WTC11 (cell line): ENCODE data around the gene RPS6KA2. TPM values are rescaled to one million over a fixed set of nuclear protein-coding genes. Genes with fewer than 3 reads are reported as not detected.

Experiments
- ATAC-seq: fragments of 200-7000 bp; cut with Tn5 transposase; 2 replicates; pipeline ENCODE4 v1.10.0; 2021; ENCODE audit warnings: mild to moderate bottlenecking, moderate library complexity
- CTCF ChIA-PET: fragments of 300-600 bp; sonication (Branson Sonifier 250); formaldehyde crosslinking; loops from one replicate; lab custom pipeline; 2021; ENCODE audit warnings: antibody characterized with exemption; lab: Charles Lee
- POLR2A ChIA-PET: fragments of 350-600 bp; sonication (Branson Sonifier 250); formaldehyde crosslinking; loops from one replicate; lab custom pipeline; 2021; ENCODE audit warnings: antibody characterized with exemption; lab: Charles Lee
- DNase-seq: peaks from one replicate; pipeline ENCODE4 v3.0.0; 2021; ENCODE audit warnings: low spot score
- H3K27ac Mint-ChIP-seq: 2 replicates; pipeline ENCODE4 v1.8.0; 2021; ENCODE audit warnings: mixed read lengths
- H3K27me3 Mint-ChIP-seq: 2 replicates; pipeline ENCODE4 v1.8.0; 2021; ENCODE audit warnings: low read depth, mild to moderate bottlenecking, moderate library complexity, mixed read lengths
- H3K36me3 Mint-ChIP-seq: 2 replicates; pipeline ENCODE4 v1.8.0; 2021; ENCODE audit warnings: mixed read lengths
- H3K4me1 Mint-ChIP-seq: 2 replicates; pipeline ENCODE4 v1.8.0; 2022; ENCODE audit warnings: mixed read lengths
- H3K4me3 Mint-ChIP-seq: 2 replicates; pipeline ENCODE4 v1.8.0; 2021; ENCODE audit warnings: mild to moderate bottlenecking, moderate library complexity, mixed read lengths
- H3K9me3 Mint-ChIP-seq: 2 replicates; pipeline ENCODE4 v1.8.0; 2021; ENCODE audit warnings: mixed read lengths
- ARID4B ChIP-seq: sonication (generic); formaldehyde crosslinking; IDR thresholded peaks from 2 replicates; pipeline ENCODE4 v1.8.0; 2023; ENCODE audit warnings: missing genetic modification reagents, mild to moderate bottlenecking, borderline replicate concordance
- ATF3 ChIP-seq: sonication (generic); formaldehyde crosslinking; conservative IDR thresholded peaks from 2 replicates; pipeline ENCODE4 v1.8.1; 2022; ENCODE audit warnings: mild to moderate bottlenecking, missing genetic modification reagents
- CREB1 ChIP-seq: sonication (generic); formaldehyde crosslinking; IDR thresholded peaks from 2 replicates; pipeline ENCODE4 v1.8.0; 2023; ENCODE audit warnings: mild to moderate bottlenecking, missing genetic modification reagents
- E2F4 ChIP-seq: sonication (generic); formaldehyde crosslinking; IDR thresholded peaks from 2 replicates; pipeline ENCODE4 v1.8.1; 2022; ENCODE audit warnings: low read depth, mild to moderate bottlenecking, moderate library complexity, missing genetic modification reagents, borderline replicate concordance
- GABPB1 ChIP-seq: sonication (generic); formaldehyde crosslinking; IDR thresholded peaks from 2 replicates; pipeline ENCODE4 v1.8.1; 2023; ENCODE audit warnings: mild to moderate bottlenecking, missing genetic modification reagents
- GTF2I ChIP-seq: fragments of 250-450 bp; sonication (Bioruptor Pico); conservative IDR thresholded peaks from 2 replicates; pipeline ENCODE4 v1.4.0; 2021; ENCODE audit warnings: mild to moderate bottlenecking
- IRF1 ChIP-seq: sonication (generic); formaldehyde crosslinking; IDR thresholded peaks from 2 replicates; pipeline ENCODE4 v1.8.0; 2023; ENCODE audit warnings: missing genetic modification reagents
- MLX ChIP-seq: sonication (generic); formaldehyde crosslinking; IDR thresholded peaks from 2 replicates; pipeline ENCODE4 v1.8.1; 2023; ENCODE audit warnings: mild to moderate bottlenecking, missing genetic modification reagents, moderate library complexity
- NFATC4 ChIP-seq: fragments of 250-450 bp; sonication (Bioruptor Pico); IDR thresholded peaks from 2 replicates; pipeline ENCODE4 v1.9.0; 2021; ENCODE audit warnings: mild to moderate bottlenecking
- NFYB ChIP-seq: sonication (generic); formaldehyde crosslinking; conservative IDR thresholded peaks from 2 replicates; pipeline ENCODE4 v1.8.0; 2022; ENCODE audit warnings: low read depth, missing genetic modification reagents
- OVOL2 ChIP-seq: fragments of 250-450 bp; sonication (Bioruptor Pico); IDR thresholded peaks from 2 replicates; pipeline ENCODE4 v1.9.0; 2021; ENCODE audit warnings: mild to moderate bottlenecking, borderline replicate concordance
- RORB ChIP-seq: fragments of 250-450 bp; sonication (Bioruptor Pico); IDR thresholded peaks from 2 replicates; pipeline ENCODE4 v1.9.0; 2021; ENCODE audit warnings: mild to moderate bottlenecking
- SMAD4 ChIP-seq: sonication (generic); formaldehyde crosslinking; IDR thresholded peaks from 2 replicates; pipeline ENCODE4 v1.8.0; 2022; ENCODE audit warnings: mild to moderate bottlenecking, missing genetic modification reagents
- TEAD4 ChIP-seq: sonication (generic); formaldehyde crosslinking; IDR thresholded peaks from 2 replicates; pipeline ENCODE4 v1.8.0; 2022; ENCODE audit warnings: mild to moderate bottlenecking, missing genetic modification reagents
- TP53 ChIP-seq: sonication (generic); formaldehyde crosslinking; IDR thresholded peaks from 2 replicates; pipeline ENCODE4 v1.8.1; 2023; ENCODE audit warnings: mild to moderate bottlenecking, missing genetic modification reagents
- total RNA-seq: library from RNA; stranded (reverse); gene quantifications from 3 replicates; pipeline ENCODE4 v1.2.3, GENCODE V29; 2021

RPS6KA2 gene
- total RNA-seq, 1 experiment from 2014 or later = 24.2 TPM

GRCh38 chr6:166476061-166476591 lies 150.9 kb downstream of the RPS6KA2 start (continued):
- TF ChIP-seq ATF3 (CRISPR knock-in tag) = no peak
- no peak for TF ChIP-seq ARID4B (CRISPR knock-in tag)
- no peak for TF ChIP-seq OVOL2
- no peak for TF ChIP-seq NFATC4 (CRISPR knock-in tag)

GRCh38 chr6:166474721-166475565 lies 152.1 kb downstream of the RPS6KA2 start:
- Mint-ChIP-seq H3K4me1 (0 out of 2 replicates have a peak, but pooled peaks cover 4% of the 10 kb centered on the region), H3K27ac (no peak overlapping the region), H3K27me3 (no peaks in the 10 kb centered on the region), H3K36me3 (peaks cover 2% of the 10 kb centered on the region), H3K4me3 (no peak overlapping the region), H3K9me3 (no peaks in the 10 kb centered on the region)
- DNase-seq (no peak), ATAC-seq (no peak)
- CTCF ChIA-PET = no interaction called here
- POLR2A ChIA-PET = no interaction called here
- TF ChIP-seq NFYB = no peak
- no peak for TF ChIP-seq RORB
- no peak for TF ChIP-seq NFATC4 (CRISPR knock-in tag)
- no peak for TF ChIP-seq MLX (CRISPR knock-in tag)
- no peak for TF ChIP-seq SMAD4 (CRISPR knock-in tag)
- no peak for TF ChIP-seq TP53 (CRISPR knock-in tag)
- TF ChIP-seq ATF3 (CRISPR knock-in tag) = no peak
- no peak for TF ChIP-seq TEAD4
- TF ChIP-seq IRF1 (CRISPR knock-in tag) = no peak
- no peak for TF ChIP-seq CREB1 (CRISPR knock-in tag)
- no peak for TF ChIP-seq GABPB1 (CRISPR knock-in tag)
- TF ChIP-seq E2F4 = no peak
- TF ChIP-seq GTF2I (CRISPR knock-in tag) = no peak
